ENCODE results near the gene GABARAPL1.

DNA sequence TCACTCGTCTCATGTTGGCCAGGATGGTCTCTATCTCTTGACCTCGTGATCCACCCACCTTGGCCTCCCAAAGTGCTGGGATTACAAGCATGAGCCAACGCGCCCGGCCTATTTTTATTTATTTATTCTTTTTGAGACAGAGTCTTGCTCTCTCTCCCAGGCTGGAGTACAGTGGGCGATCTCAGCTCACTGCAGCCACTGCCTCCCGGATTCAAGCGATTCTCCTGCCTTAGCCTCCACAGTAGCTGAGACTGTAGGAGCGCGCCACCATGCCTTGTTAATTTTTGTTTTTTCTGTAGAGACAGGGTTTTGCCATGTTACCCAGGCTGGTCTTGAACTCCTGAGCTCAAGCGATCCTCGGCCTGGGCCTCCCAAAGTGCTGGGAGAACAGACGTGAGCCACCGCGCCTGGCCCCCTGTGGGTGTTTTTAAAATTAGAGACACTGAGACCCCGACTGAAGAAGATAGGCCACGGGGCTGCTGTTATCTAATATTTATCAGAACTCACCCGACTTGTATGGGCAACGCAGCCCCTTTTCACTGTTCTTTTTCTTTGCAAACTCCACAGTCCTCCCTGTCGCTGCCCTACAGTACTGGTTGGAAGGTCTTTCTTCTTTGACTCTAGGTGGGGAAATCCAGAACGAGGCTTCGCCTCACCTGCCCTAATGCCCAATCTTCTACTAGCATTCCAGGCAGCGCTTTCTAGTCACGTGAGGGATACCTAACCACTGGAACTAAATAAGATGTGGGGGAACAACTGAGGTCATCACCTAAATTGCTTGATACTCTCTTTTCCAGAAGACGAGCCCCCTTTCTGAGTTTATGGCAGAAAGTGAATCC is 1.4 kb upstream of the GABARAPL1 start:
- TF ChIP-seq, protein P1, sequence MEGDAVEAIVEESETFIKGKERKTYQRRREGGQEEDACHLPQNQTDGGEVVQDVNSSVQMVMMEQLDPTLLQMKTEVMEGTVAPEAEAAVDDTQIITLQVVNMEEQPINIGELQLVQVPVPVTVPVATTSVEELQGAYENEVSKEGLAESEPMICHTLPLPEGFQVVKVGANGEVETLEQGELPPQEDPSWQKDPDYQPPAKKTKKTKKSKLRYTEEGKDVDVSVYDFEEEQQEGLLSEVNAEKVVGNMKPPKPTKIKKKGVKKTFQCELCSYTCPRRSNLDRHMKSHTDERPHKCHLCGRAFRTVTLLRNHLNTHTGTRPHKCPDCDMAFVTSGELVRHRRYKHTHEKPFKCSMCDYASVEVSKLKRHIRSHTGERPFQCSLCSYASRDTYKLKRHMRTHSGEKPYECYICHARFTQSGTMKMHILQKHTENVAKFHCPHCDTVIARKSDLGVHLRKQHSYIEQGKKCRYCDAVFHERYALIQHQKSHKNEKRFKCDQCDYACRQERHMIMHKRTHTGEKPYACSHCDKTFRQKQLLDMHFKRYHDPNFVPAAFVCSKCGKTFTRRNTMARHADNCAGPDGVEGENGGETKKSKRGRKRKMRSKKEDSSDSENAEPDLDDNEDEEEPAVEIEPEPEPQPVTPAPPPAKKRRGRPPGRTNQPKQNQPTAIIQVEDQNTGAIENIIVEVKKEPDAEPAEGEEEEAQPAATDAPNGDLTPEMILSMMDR (conservative IDR thresholded peaks at IDR 0.05; ENCODE audit: low read depth, low read length): no peak
- no peak for TF ChIP-seq EZH2 (IDR thresholded peaks at IDR 0.05; ENCODE audit: borderline replicate concordance, low read depth, low read length, poor library complexity, severe bottlenecking)

Measured in A673 (cell line).